Measurements from ENCODE around the gene CIT. TPM values are rescaled to one million over a fixed set of nuclear protein-coding genes. Genes with fewer than 3 reads are reported as not detected.

Gene CIT
- total RNA-seq, 2 donors from 2014 or later, result 12.6 to 42.4 TPM

DNA sequence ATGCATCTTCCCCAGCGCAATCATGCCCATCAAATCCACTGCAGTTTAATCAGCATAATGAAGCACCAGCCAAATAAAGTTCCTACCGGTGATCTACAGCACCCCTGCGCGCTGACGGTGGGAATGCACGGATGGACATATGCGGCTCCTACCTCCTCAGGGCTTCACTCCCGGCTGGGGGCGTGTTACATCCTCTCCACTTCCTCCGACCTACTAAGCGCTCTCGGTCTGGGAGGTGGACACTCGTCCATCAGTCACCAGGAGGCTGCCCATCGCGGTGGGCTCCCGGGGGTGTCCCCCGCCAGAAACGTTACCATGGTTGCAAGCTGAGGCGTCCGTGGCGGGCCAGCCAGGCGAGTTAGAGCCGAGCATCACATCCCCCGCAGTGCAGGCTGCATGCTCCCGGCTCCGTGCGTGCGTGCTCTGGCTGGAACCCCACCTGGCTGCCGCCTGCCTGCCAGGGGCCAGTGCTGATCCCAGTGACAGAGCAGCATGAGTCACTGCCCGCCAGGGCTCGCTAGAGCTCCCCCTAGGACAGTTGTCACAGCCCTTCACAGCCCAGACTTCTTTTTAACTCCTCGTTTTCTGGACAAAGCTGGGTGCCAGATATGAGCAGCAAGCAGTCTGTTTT, 73.0 kb downstream of the CIT start:
- H3K4me3 ChIP-seq, result no peak overlapping the region
- no peak overlapping the region for H3K9ac ChIP-seq (ENCODE audit: low read depth in 2 of 2, low read length in 2 of 2)
- no peak for DNase-seq
- H3K36me3 ChIP-seq, result no peaks in the 10 kb centered on the region
- intact Hi-C loops (cut with DNase I), result no loop called here
- no peaks in the 10 kb centered on the region for H3K4me1 ChIP-seq
- no peaks in the 10 kb centered on the region for H3K9me3 ChIP-seq
- H3K27me3 ChIP-seq, result no peaks in the 10 kb centered on the region
- no peak for TF ChIP-seq CTCF (IDR thresholded peaks at IDR 0.05)
- no peak overlapping the region for H3K27ac ChIP-seq

DNA sequence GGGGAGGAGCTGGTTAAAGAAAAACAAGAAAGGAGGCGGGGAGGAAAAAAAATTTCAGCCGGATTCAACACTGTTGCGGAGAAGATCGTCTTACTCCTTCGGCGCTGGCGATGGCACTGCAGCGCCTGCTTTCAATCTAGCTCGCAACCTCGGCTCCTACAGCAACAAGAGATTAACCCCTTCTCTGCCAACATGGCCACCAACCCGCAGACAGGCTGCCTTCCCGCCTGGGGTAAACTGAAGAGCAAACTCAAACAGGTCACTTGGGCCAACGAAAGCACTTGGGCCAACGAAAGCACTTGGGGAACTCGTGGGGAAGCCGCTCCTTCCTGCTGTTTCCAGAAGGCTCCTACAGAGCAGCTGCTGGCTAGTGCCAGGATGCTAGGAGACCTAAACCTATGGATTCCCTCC, 73.7 kb downstream of the CIT start:
- Histone ChIP-seq H3K4me3 (no peak overlapping the region), H3K27ac (no peak overlapping the region), H3K36me3 (no peaks in the 10 kb centered on the region), H3K27me3 (no peaks in the 10 kb centered on the region), H3K9ac (ENCODE audit: low read depth in 2 of 2, low read length in 2 of 2) (no peak overlapping the region), H3K9me3 (no peaks in the 10 kb centered on the region), H3K4me1 (no peaks in the 10 kb centered on the region)
- DNase-seq, result no peak
- intact Hi-C loops (cut with DNase I), result no loop called here
- no peak for TF ChIP-seq CTCF (IDR thresholded peaks at IDR 0.05)

DNA sequence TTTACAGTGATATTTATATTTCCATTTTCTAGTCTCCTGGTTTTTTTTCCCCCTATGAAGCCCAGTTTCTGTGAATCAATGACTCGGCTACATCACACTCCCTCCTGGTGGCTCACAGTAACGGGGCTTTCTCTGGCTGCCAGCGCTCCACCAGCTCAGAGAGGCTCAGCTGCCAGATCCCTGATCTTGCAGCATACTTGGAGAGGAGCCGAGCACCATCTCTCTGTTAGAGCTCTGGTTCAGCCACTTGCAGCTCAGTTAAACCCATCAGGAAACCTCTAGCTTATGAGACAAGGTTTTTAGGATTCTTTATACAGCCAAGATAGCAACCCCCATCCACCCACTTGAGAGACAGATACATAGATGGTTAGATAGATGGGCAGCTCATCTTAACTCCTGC, 74.6 kb downstream of the CIT start:
- Histone ChIP-seq H3K27ac (no peak overlapping the region), H3K4me3 (no peak overlapping the region), H3K4me1 (no peaks in the 10 kb centered on the region), H3K27me3 (no peaks in the 10 kb centered on the region), H3K9ac (ENCODE audit: low read depth in 2 of 2, low read length in 2 of 2) (no peak overlapping the region), H3K36me3 (no peaks in the 10 kb centered on the region), H3K9me3 (no peaks in the 10 kb centered on the region)
- DNase-seq, result no peak
- TF ChIP-seq CTCF (IDR thresholded peaks at IDR 0.05), result no peak
- intact Hi-C loops (cut with DNase I), result no loop called here

GRCh38 chr12:119797090-119797489, 80.0 kb downstream of the CIT start:
- intact Hi-C loops (cut with DNase I), result no loop called here
- no peak for TF ChIP-seq CTCF (IDR thresholded peaks at IDR 0.05)
- H3K9ac ChIP-seq (ENCODE audit: low read depth in 2 of 2, low read length in 2 of 2), result no peak overlapping the region
- H3K27ac ChIP-seq, result no peak overlapping the region
- H3K27me3 ChIP-seq, result no peaks in the 10 kb centered on the region
- no peak overlapping the region for H3K4me3 ChIP-seq
- H3K4me1 ChIP-seq, result no peaks in the 10 kb centered on the region
- H3K36me3 ChIP-seq, result no peaks in the 10 kb centered on the region
- no peaks in the 10 kb centered on the region for H3K9me3 ChIP-seq
- no peak for DNase-seq

DNA sequence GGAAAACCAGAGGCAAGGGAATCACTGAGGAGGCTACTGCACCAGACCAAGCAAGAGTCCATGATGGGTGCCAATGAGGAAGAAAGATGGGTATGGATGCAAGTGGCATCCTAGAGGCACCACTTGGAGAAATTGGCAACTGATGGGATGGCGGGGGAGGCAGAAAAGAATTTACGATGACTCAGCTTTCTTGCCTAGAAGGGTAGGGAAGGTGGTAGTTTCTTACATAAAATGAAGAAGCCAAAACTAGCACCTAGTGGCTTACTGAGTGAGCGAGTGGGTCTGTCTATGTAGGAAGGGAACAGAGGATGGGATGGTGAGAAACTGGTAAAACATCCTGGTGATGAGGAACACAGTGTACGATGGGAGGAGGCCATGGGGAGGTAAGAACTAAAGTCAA, 80.8 kb downstream of the CIT start:
- no peak for TF ChIP-seq CTCF (IDR thresholded peaks at IDR 0.05)
- Histone ChIP-seq H3K27ac (no peak overlapping the region), H3K4me3 (no peak overlapping the region), H3K27me3 (no peaks in the 10 kb centered on the region), H3K36me3 (no peaks in the 10 kb centered on the region), H3K9me3 (no peaks in the 10 kb centered on the region), H3K9ac (ENCODE audit: low read depth in 2 of 2, low read length in 2 of 2) (no peak overlapping the region), H3K4me1 (no peaks in the 10 kb centered on the region)
- intact Hi-C loops (cut with DNase I), result no loop called here
- no peak for DNase-seq
